Breast epithelium (tissue), 4 donors: ENCODE measurements around the gene SLX1A. TPM values are rescaled to one million over a fixed set of nuclear protein-coding genes. Genes with fewer than 3 reads are reported as not detected.
"Not testable (repeated sequence)": the region's sequence is repeated elsewhere in the genome, so short reads cannot be mapped to it uniquely, and the experiment has no call there.

ENCODE experiments used
- DNase-seq, 2 donors: peaks; one replicate each; pipeline ENCODE4 v3.0.0-alpha.2; 2019; ENCODE audit warnings: low spot score in 2 of 2
- H3K27ac ChIP-seq, 2 donors: fragments of 200-600 bp; sonication (generic) in 1 of 2; one replicate each; pipeline ENCODE4 v1.5.1; 2016 to 2019; ENCODE audit warnings: mild to moderate bottlenecking in 1 of 2
- H3K27me3 ChIP-seq, 2 donors: fragments of 200-600 bp; sonication (generic) in 1 of 2; one replicate each; pipeline versions ENCODE4 v1.5.1 to v1.6.0; 2017 to 2019; ENCODE audit warnings: control low read depth in 1 of 2, mild to moderate bottlenecking in 1 of 2
- H3K36me3 ChIP-seq: fragments of 200-600 bp; one replicate; pipeline ENCODE4 v1.5.1; 2019
- H3K4me1 ChIP-seq, 2 donors: fragments of 200-600 bp; sonication (generic); one replicate each; pipeline ENCODE4 v1.5.1; 2016 to 2019; ENCODE audit warnings: control low read depth in 1 of 2
- H3K4me3 ChIP-seq, 3 donors: fragments of 200-600 bp; sonication (generic); 1 replicate in 2 of 3; 2 replicates in 1 of 3; pipeline ENCODE4 v1.5.1; 2016 to 2019; ENCODE audit warnings: mild to moderate bottlenecking in 3 of 3, moderate library complexity in 2 of 3
- H3K9me3 ChIP-seq, 2 donors: fragments of 200-600 bp; sonication (generic) in 1 of 2; one replicate each; pipeline ENCODE4 v1.5.1; 2016 to 2019; ENCODE audit warnings: control low read depth in 1 of 2
- POLR2A ChIP-seq: fragments of 450-650 bp; IDR thresholded peaks from one replicate; pipeline ENCODE4 v1.6.1; 2016; ENCODE audit warnings: antibody characterized with exemption, mild to moderate bottlenecking, moderate library complexity
- POLR2AphosphoS5 ChIP-seq, 3 donors: sonication (generic); formaldehyde crosslinking; IDR thresholded peaks; one replicate each; pipeline ENCODE4 v1.6.1; 2017; ENCODE audit warnings: antibody characterized with exemption in 3 of 3
- intact Hi-C: fragments of 100-400 bp; cut with DNase I; formaldehyde crosslinking; loops from one replicate; pipeline ENCODE4 v1.15.1; 2023; ENCODE audit warnings: low total_unique reads
- total RNA-seq, 3 donors: library from RNA; depleted of rRNA; stranded (reverse); fragments of >200 nt; gene quantifications; one replicate each; pipeline ENCODE4 v1.1.0, GENCODE V29; 2016
- TF ChIP-seq, protein P1 (sequence below), 3 donors: fragments of 450-650 bp; IDR thresholded peaks; one replicate each; pipeline ENCODE4 v1.5.1; 2016 to 2017; ENCODE audit warnings: antibody characterized with exemption in 3 of 3, mild to moderate bottlenecking in 3 of 3, moderate library complexity in 3 of 3

Gene SLX1A
- total RNA-seq, 3 donors from 2014 or later = 27.4 to 59.0 (median 34.7) TPM

DNA sequence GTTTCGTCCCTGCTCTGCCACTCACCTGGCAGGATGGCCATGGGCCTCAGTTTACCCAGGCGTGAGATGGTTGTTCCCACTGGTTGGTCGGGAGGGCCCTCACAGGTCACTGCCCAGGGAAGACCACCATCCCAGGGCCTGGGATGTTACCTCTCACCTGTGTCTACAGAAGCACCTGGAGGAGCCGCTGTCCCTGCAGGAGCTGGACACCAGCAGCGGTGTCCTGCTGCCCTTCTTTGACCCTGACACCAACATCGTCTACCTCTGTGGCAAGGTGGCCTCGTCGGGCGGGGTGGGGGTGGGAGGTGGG lies 6.2 kb upstream of the SLX1A start:
- H3K4me1 ChIP-seq = no peaks in the 10 kb centered on the region
- no peak overlapping the region for H3K4me3 ChIP-seq
- no peaks in the 10 kb centered on the region for H3K9me3 ChIP-seq
- no peak for TF ChIP-seq POLR2A
- TF ChIP-seq POLR2AphosphoS5 (IDR thresholded peaks at IDR 0.05) = no peak
- TF ChIP-seq, protein P1, sequence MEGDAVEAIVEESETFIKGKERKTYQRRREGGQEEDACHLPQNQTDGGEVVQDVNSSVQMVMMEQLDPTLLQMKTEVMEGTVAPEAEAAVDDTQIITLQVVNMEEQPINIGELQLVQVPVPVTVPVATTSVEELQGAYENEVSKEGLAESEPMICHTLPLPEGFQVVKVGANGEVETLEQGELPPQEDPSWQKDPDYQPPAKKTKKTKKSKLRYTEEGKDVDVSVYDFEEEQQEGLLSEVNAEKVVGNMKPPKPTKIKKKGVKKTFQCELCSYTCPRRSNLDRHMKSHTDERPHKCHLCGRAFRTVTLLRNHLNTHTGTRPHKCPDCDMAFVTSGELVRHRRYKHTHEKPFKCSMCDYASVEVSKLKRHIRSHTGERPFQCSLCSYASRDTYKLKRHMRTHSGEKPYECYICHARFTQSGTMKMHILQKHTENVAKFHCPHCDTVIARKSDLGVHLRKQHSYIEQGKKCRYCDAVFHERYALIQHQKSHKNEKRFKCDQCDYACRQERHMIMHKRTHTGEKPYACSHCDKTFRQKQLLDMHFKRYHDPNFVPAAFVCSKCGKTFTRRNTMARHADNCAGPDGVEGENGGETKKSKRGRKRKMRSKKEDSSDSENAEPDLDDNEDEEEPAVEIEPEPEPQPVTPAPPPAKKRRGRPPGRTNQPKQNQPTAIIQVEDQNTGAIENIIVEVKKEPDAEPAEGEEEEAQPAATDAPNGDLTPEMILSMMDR (IDR thresholded peaks at IDR 0.05) = no peak
- no peaks in the 10 kb centered on the region for H3K36me3 ChIP-seq
- no peak for DNase-seq
- no peak overlapping the region for H3K27ac ChIP-seq
- no peaks in the 10 kb centered on the region for H3K27me3 ChIP-seq
- intact Hi-C loops = no loop called here

DNA sequence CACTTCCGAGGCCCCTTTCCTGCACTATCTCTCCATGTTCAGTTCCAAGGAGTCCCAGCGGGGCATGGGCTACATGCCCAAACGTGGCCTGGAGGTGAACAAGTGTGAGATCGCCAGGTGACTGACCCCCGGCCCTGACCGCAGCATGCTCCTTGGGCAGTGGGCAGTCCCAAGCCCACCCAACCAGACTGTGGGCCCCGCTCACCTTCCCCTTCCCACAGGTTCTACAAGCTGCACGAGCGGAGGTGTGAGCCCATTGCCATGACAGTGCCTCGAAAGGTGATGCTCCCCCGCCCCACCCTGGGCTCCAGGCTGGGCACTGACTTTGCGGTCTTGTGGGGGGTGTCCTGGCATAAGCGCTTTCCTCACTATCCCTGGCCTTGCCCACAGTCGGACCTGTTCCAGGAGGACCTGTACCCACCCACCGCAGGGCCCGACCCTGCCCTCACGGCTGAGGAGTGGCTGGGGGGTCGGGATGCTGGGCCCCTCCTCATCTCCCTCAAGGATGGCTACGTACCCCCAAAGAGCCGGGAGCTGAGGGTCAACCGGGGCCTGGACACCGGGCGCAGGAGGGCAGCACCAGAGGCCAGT lies 5.6 kb upstream of the SLX1A start:
- DNase-seq = no peak
- H3K27me3 ChIP-seq = no peaks in the 10 kb centered on the region
- no peaks in the 10 kb centered on the region for H3K36me3 ChIP-seq
- H3K9me3 ChIP-seq = no peaks in the 10 kb centered on the region
- no peaks in the 10 kb centered on the region for H3K4me1 ChIP-seq
- H3K4me3 ChIP-seq = no peak overlapping the region
- no peak for TF ChIP-seq POLR2AphosphoS5 (IDR thresholded peaks at IDR 0.05)
- TF ChIP-seq, protein P1 (IDR thresholded peaks at IDR 0.05) = no peak
- no peak for TF ChIP-seq POLR2A
- no peak overlapping the region for H3K27ac ChIP-seq
- intact Hi-C loops = no loop called here

DNA sequence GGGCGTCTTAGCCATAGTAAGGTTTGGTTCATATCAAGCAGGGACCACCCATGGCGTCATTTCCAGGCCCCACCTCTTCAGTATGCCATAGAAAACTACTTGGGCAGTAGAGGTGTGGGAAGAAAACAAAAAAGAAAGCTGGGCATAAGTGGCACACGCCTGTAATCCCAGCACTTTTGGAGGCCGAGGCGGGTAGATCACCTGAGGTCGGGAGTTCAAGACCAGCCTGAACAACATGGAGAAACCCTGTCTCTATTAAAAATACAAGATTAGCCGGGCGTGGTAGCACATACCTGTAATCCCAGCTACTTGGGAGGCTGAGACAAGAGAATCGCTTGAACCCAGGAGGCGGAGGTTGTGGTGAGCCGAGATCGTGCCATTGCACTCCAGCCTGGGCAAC lies 2.5 kb upstream of the SLX1A start:
- H3K9me3 ChIP-seq, intact Hi-C loops, DNase-seq, H3K4me3 ChIP-seq, H3K27ac ChIP-seq, H3K36me3 ChIP-seq, H3K4me1 ChIP-seq, H3K27me3 ChIP-seq: not testable (repeated sequence)

DNA sequence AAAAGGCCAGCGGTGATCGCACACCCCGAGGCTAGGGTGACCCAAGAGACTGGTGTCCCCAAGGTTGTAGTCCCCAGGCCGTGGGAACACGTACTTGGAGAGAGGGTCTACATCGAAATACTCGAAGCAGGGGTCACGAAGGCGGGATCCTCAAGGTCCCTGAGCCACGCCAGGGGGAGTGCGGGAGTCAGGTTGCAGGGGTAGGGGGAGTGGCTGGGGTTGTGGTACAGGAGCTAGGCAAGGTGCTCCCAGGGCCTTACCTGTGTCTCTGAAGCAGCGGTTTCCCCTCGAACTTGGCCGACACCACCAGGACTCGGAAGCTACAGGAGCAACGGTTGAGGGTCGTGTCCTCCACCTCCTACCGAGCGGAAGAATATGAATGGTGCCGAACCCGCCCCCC lies 577 bp upstream of the SLX1A start:
- intact Hi-C loops, H3K27me3 ChIP-seq, H3K36me3 ChIP-seq, H3K27ac ChIP-seq, H3K4me3 ChIP-seq, H3K4me1 ChIP-seq, DNase-seq, H3K9me3 ChIP-seq: not testable (repeated sequence)

DNA sequence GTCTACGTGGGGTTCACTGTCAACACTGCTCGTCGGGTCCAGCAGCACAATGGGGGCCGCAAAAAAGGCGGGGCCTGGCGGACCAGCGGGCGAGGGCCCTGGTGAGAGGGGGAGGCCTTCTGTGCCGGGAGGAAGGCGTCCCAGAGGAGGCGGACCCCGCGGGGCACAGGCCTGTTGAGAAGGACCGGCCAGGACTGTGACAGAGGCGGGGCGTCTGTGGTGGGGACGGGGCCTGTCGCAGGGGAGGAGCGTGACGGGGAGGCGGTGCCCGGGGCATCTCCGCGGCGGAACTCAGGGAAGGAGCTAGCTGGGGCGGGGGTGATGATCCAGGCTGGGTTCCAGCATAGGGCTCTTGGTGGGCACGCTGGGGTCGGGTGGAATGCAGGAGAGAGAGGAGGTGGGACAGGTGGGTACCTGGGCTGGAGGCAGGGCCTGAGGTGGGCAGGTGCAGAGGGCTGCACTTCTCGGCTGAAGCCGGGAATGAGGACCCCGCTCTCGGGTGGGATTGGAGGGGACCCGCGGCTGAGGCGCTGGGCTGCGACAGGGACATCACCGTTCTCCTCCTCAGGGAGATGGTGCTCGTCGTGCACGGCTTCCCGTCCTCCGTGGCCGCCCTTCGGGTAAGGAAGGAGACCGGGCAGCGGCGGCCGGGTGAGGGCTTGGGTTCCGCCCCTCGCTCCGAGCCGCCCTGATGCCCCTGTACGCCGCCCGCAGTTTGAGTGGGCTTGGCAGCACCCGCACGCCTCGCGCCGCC lies 674 bp downstream of the SLX1A start:
- DNase-seq, H3K4me1 ChIP-seq, H3K36me3 ChIP-seq, intact Hi-C loops, H3K27me3 ChIP-seq, H3K9me3 ChIP-seq: not testable (repeated sequence)
- peak overlapping the region; percentile 35 to 67 (median 49) for H3K4me3 ChIP-seq
- peak overlapping the region in 1 of 2 donors; percentile 54 for H3K27ac ChIP-seq

DNA sequence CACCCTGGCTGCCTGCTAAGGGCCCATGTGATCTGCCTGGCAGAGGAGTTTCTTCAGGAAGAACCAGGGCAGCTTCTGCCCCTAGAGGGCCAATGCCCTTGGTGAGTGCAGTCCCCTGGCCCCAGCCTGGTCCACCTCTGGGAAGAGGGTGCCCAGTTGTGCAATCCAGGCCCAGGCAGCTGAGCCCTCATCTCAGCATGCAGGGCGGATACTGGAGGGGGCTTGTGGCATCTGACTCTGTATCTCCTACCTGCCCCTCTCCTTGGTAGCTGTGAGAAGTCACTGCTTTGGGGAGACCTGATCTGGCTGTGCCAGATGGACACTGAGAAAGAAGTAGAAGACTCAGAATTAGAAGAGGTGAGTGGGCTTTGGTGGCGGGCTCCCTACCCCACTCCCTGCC lies 3.3 kb downstream of the SLX1A start:
- intact Hi-C loops, H3K4me3 ChIP-seq, H3K27me3 ChIP-seq, DNase-seq, H3K9me3 ChIP-seq, H3K27ac ChIP-seq, H3K4me1 ChIP-seq, H3K36me3 ChIP-seq: not testable (repeated sequence)

DNA sequence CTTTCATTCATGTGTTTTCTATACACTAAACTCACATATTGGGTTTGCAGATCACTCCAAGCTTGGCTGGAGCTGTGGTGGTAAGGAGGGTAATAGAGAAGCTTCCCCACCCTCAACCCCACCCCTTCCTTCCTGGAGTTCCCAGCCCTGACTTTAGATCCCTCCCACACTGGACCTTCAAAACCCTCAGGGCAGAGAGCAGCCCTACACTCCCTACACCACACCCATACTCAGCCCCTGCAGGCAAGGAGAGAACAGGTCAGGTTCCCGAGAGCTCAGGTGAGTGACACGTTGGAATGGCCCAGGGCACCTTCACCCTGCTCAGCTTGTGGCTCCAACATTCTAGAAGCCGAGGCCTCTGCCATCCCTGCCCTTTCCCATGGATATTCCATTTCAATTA lies 5.4 kb downstream of the SLX1A start, which contains the start of gene SULT1A3:
Gene SULT1A3, plus strand, starts transcription at position 207 of the 400 bp plus-strand sequence. CDS start 1,474 bp downstream, outside the sequence.
- H3K4me3 ChIP-seq, H3K27ac ChIP-seq, H3K9me3 ChIP-seq, H3K27me3 ChIP-seq, H3K36me3 ChIP-seq, intact Hi-C loops, DNase-seq, H3K4me1 ChIP-seq: not testable (repeated sequence)

DNA sequence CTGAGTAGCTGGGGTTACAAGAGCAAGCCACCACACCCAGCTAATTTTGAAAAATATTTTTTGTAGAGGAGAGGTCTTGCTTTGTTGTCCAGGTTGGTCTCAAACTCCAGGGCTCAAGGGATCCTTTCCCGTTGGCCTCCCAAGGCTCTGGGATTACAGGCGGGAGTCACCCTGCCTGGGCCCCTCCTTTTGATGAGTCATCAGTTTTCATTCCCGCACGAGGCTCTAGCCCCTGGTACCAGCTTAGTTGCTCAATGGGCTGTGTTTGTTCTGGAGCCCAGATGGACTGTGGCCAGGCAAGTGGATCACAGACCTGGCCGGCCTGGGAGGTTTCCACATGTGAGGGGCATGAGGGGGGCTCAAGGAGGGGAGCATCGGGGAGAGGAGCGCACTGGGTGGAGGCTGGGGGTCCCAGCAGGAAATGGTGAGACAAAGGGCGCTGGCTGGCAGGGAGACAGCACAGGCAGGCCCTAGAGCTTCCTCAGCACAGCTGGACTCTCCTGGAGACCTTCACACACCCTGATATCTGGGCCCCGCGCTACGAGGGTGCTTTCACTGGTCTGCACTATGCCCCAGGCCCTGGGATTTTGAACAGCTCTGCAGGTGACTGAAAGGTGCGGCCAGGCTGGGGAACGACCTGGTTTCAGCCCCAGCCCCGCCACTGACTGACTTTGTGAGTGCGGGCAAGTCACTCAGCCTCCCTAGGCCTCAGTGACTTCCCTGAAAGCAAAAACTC lies 6.1 kb downstream of the SLX1A start:
- H3K36me3 ChIP-seq, H3K27ac ChIP-seq, H3K9me3 ChIP-seq, H3K27me3 ChIP-seq, H3K4me1 ChIP-seq, intact Hi-C loops, H3K4me3 ChIP-seq, DNase-seq: not testable (repeated sequence)

DNA sequence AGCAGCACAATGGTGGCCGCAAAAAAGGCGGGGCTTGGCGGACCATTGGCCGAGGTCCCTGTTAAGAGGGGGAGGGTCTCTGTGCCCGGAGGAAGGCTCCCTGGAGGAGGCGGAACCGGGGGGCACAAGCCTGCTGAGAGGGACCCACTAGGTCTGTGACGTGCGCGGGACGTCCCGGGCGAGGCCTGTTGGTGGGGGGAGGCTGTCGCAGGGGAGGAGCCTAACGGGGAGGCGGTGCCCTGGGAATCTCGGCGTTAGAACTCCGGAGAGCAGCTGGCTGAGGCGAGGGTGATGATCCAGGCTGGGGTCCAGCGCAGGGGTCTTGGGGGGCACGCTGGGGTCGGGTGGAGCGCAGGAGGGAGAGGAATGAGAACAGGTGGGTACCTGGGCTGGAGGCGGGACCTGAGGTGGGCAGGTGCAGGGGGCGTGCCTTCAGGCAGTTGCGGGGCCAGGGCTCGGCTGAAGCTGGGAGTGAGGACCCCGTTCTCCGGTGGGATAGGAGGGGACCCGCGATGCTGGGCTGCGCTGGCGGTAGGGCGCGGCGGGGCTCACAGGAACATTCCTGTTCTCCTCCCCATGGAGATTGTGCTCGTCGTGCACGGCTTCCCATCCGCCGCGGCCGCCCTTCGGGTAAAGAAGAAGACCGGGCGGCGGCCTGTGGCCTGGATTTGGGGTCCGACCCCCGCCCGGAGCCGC lies 12.0 kb downstream of the SLX1A start:
- H3K27me3 ChIP-seq, H3K36me3 ChIP-seq, intact Hi-C loops, H3K9me3 ChIP-seq, H3K4me1 ChIP-seq, H3K27ac ChIP-seq: not testable (repeated sequence)
- H3K4me3 ChIP-seq = peak overlapping the region; percentile 36 to 56 (median 52)
- peak; percentile 14 to 49 for DNase-seq

DNA sequence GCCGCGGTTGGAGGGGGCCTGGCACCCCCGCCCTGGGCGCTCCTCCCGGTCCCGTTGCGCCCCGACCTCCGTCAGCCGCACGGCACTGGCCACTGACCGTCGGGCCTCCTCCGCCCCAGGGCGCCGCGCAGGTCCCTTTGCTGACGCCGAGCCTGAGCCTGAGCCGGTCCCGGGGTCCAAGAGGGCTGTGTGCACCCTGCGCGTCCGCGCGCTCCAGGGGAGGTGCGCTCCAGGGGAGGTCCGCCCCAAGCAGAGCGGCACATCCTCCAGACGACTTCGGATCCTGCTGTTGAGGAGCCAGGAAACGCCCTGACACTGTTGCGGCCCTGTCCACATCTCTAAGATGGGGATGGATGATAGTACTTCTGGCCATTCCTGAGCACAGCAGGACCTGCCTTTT lies 12.6 kb downstream of the SLX1A start:
- DNase-seq, H3K36me3 ChIP-seq, H3K27ac ChIP-seq, H3K4me1 ChIP-seq, intact Hi-C loops, H3K9me3 ChIP-seq, H3K27me3 ChIP-seq: not testable (repeated sequence)
- peak overlapping the region; percentile 36 to 56 (median 52) for H3K4me3 ChIP-seq
